Measurements from ENCODE around the gene AFF3.
A peak's percentile ranks its signal among the peaks of the same experiment; 100 is the strongest.
"Not testable (repeated sequence)": the region's sequence is repeated elsewhere in the genome, so short reads cannot be mapped to it uniquely, and the experiment has no call there.

Gene AFF3, protein sequence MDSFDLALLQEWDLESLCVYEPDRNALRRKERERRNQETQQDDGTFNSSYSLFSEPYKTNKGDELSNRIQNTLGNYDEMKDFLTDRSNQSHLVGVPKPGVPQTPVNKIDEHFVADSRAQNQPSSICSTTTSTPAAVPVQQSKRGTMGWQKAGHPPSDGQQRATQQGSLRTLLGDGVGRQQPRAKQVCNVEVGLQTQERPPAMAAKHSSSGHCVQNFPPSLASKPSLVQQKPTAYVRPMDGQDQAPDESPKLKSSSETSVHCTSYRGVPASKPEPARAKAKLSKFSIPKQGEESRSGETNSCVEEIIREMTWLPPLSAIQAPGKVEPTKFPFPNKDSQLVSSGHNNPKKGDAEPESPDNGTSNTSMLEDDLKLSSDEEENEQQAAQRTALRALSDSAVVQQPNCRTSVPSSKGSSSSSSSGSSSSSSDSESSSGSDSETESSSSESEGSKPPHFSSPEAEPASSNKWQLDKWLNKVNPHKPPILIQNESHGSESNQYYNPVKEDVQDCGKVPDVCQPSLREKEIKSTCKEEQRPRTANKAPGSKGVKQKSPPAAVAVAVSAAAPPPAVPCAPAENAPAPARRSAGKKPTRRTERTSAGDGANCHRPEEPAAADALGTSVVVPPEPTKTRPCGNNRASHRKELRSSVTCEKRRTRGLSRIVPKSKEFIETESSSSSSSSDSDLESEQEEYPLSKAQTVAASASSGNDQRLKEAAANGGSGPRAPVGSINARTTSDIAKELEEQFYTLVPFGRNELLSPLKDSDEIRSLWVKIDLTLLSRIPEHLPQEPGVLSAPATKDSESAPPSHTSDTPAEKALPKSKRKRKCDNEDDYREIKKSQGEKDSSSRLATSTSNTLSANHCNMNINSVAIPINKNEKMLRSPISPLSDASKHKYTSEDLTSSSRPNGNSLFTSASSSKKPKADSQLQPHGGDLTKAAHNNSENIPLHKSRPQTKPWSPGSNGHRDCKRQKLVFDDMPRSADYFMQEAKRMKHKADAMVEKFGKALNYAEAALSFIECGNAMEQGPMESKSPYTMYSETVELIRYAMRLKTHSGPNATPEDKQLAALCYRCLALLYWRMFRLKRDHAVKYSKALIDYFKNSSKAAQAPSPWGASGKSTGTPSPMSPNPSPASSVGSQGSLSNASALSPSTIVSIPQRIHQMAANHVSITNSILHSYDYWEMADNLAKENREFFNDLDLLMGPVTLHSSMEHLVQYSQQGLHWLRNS (N-terminal part only)

DNA sequence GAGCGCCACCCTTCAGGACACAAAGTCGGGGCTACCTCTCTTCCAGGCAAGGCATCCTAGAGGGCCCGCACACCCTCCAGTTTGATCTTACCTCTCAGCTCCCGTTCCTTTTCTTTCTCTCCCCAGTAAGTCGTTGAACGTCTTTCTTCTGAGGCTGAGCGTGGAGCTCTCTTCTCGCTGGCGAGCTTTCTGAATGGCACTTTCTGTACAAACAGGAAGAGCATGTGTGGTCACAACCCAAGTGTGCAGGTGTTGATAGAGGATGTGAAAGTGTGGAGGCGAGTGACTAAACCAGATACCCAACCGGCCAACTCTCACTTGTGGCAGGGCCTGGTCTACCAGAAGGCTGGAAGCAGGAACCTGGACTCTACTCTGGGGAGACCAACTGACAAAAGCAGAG lies at the start of gene AFF3:
Gene AFF3 (minus strand): TSS at position 198 of the 400 bp plus-strand sequence. CDS start 38,136 bp downstream, outside the sequence.
- no peak for DNase-seq (ENCODE audit: low spot score)

DNA sequence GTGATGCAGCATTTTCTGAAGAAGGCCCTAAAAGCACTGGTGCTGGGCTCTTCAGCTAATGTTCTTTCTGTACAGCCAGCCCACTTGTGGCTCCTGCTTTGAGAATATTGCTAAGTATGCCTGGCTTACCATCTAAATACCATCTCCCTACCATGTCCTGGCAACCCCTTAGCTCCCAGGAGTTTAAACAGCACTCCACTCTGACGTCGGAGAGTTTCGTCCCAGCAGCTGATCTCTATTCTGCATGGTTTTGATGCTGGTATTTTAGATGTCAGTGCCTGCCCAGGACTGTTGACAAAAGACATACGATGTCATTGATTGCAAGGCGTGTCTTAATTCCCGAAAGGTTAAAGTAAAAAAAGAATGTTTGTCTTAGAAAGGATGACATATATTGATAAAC lies 47.0 kb upstream of the AFF3 start:
- no peak for DNase-seq (ENCODE audit: low spot score)

DNA sequence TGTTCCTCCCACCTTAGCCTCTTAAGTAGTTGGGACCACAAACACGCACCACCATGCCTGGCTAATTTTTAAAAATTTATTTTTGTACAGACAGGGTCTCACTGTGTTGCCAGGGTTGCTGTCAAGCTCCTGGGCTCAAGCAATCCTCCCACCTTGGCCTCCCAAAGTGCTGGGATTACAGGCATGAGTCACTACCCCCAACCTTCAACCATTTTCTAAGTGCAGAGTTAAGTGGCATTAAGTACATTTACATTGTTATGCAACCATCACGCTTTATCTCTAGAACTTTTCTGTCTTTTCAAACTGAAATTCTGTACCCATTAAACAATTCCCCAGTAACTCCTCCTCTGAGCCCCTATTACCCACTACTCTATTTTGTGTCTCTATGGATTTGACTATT lies 45.9 kb upstream of the AFF3 start:
- DNase-seq (ENCODE audit: low spot score): no peak

DNA sequence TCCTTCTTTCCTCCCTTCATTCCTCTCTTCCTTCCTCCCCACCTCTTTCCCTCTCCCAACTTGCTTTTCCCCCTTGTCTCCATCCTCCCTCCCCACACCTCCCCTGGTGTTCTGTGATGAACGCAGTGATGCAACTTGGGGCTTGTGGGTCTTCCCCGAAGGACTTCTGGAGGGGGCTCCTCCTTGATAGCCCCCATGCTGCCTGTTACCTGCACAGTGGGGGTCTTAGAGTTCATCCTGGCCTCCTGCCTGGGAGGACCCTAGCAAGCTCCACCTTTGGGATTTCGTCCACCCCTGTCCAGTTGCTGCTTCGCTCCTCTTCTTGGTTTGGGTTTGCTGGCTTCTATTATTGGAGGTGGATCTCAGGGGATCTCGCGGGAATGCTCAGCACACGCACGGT lies 43.7 kb upstream of the AFF3 start:
- no peak for DNase-seq (ENCODE audit: low spot score)

DNA sequence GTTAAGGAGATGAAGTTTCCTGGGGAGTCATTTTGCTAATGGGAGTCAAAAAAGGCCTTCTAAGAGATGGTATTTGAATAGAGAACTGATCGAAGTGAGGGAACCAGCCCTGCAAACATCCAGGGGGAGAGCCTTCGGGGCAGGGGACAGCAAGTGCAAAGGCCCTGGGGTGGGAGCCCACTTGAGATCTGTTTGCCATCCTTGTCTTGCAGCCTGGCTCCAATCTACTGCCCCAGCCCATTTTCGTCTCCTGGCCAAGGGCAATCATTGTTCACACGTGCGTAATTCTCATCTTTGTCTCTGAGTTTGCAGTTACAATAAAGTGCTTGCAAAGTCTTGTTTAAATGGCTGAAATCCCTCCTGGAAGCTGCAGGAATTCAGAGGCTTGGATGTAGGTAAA lies 43.1 kb upstream of the AFF3 start:
- DNase-seq (ENCODE audit: low spot score): no peak

DNA sequence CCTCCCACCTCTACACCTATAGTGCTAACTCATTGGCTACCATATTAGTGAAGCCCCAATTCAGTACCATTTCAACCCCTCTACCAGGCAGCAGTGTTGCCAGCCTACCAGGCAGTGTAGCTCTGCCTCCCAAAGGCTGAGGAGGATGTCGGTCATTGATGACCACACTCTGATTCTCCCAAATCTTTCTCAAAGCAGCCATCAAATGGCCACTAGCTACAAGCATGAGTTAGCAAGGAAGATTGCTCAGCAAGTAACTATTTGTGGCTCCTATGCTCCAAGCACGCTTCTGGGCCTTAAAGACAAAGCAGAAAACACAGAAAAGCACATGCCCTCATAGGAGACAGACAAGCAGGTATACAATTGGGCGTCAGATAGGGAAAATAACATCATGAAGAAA lies 42.7 kb upstream of the AFF3 start:
- DNase-seq (ENCODE audit: low spot score): no peak

DNA sequence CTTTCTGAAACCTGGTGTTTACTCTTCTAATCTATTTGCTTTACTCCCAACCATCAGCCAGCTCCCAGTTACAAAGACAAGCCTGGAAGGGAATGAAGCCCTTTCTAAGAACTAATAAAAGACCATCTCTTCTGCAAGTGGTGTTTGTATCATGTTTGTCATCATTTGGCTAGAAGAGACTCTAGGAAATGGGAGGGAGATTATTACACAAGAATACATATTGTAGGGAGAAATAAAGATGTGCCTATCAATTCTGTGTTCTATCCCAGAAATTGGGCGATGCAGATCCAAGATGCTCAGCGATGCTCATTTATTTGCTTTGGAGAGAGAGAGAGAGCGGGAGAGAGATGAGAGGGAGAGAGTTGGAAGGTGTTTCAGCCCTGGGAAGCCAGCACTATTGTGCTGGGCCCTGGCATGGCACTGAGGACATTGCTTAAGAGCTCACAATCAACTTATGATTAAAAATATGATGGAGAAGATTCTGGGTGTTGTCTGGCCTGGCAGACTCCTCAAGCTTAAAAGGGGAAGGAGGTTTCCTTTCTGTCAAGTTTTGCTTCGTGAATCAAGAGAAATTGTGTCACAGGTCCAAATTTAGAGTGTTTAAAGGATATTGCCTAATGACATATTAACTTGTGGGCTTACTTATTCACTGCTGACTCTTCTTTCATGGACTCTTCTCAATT lies 41.8 kb upstream of the AFF3 start:
- no peak for DNase-seq (ENCODE audit: low spot score)

DNA sequence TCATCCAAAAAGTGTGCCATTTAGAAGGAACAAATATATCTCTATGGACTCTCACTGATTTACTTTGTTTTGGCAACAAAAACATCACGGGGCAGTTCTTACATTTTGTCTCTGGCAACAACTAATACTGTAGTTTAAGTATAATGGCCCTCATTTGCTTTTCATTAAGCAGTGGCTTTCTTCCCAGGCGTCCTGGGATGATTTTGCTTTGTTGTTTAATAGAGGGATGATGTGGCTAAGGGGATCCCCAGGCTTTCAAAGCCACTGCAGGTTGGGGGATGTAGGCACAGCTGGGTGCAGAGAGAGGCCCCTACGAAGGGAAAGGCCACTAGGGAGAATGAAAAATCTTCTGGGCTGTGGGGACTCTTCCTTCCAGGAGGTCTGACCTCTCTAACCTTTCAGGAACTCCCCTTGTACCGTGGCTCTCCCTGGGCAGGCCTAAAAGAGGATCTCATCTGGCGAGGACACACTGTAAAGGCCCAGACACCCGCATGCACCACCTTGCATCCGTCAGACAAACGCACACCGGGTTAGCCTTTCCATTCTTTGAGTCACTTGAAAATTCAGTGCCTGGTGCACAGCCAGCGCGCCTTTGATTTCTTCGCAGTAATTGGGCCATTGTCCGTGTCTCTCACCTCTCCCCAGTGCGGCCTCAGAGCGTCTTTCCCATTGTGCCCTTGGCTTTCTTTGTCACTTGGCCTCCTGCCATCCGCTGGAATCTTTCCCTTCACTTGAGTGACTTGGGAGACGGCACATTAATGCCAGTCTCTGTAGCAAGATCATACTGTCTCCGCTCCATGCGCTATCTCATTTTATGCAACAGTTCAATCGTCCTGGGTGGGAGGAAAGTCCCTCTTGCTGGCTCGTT lies 40.3 kb upstream of the AFF3 start:
- no peak for DNase-seq (ENCODE audit: low spot score)

DNA sequence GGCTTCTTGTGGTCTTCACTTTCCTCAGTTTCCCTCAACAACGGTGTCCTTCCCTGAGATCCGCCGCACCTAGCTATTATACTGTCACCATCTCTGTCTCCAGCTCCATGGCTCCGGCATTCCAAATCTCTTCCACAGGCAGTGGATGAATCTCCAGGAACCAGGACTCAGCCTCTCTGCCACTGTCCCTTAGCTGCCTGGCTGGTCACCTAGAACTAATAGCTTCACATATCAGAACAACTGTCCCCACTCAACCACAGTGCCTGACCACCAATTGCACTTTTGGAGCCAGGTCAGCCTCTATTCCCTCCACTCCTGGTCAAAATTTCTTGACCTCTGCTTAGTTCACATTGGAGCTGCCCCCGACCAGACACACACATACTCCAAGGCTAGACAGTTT lies 38.1 kb upstream of the AFF3 start:
- DNase-seq (ENCODE audit: low spot score): no peak

DNA sequence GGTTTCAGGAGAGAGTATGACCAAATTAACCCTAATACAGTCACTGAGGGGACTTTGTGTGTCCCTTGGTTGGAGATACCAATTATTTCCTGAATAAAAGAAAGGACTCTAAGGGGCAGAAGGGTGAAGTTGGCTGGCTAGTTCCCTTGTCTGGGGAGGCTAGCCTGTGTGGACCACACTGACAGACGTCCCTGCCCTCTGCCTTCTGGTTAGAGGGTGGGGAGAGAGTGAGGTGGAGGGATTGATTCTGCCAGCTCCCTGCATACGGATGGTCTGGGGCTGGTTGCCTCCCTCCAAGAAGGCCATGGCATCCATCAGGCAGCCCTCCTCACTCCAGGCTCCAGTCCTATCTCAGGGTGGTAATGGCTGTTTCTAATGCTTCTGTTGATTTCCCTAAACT lies 37.4 kb upstream of the AFF3 start:
- DNase-seq (ENCODE audit: low spot score): no peak

DNA sequence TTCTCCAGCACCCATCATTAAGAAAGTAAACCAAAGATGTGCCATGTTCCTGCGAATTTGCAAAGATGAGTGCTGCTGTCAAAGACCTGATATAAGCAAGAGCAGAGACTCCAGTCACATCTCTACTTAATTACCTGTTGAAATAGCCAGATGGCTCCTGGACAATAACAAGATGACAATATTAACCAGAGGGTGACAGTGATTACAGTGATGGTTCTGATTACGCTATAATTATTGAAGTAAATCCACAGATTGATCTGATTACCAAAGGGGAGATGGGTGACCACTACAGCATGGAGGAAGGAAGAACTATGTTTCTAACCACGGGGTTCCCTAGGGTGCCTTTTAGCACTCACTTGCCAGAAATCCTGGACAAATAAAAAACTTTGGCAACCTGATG lies 36.5 kb upstream of the AFF3 start:
- DNase-seq (ENCODE audit: low spot score): no peak

DNA sequence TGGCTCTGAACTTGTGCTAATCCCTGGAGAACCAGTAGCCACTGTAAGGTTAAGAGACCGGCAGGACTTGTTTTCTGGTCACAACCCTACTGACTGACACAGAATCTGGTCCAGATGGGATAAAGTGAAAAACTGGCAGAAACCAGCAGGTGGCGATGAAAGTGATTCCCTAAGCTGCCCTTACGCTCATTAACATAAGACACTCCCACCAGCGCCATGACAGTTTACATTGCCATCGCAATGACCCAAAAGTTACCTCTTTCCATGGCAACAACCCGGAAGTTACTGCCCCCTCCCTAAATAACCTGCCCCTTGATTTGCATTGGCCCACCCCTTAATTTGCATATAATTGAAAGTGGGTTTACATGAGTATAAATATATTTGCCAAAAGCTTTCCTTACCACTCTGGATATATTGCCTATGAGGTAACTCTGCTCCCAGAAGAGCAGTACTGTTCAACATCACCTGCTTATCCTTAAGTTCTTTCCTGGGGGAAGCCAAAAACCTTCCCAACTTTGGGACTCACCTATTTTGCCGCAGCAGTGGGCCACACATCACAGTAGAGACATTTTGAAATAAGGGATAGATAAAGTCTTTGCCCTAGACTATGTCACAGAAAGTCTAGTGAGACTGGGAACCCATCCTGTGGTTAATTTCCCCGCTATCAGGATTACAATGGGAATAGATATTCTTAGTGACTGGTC lies 35.8 kb upstream of the AFF3 start:
- peak; percentile 84 for DNase-seq (ENCODE audit: low spot score)

DNA sequence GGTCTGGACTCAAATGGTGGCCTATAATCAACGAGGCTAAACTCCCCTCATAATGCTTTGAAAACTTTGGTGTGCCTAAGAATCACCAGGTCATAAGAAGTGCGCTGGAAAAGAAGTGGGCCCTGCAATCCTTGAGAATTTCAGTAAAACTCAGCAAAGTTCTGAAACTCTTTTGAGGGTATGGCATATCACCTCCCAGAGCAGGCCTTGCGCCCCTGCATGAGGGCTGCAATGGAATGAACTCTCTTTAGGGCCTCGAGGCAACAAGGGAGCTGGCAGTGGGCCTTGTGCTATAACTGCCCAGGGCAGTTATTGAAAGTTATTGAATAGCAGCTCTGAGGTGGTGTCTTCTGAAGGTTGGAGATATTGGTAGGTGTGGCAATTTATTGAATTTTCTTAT lies 34.5 kb upstream of the AFF3 start:
- no peak for DNase-seq (ENCODE audit: low spot score)

DNA sequence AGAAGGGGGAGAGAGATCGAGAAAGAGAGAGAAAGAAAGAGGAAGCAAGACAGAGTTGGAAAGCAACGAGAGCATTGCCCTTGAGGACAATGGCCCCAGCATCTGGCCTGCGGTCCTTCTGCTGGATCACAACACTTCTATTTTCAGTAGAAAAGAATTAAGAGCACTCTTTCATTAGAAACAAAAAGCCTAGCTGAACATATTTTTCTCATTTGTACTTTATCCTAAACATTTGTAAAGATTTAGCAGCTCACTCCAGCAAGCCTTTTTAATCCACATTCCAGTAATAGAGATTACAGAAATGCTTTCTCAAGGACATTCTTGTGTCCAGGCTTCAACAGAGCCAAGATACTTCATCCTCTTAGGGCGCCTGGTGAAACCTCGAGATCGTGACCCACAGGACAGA lies 31.6 kb upstream of the AFF3 start:
- no peak for DNase-seq (ENCODE audit: low spot score)

DNA sequence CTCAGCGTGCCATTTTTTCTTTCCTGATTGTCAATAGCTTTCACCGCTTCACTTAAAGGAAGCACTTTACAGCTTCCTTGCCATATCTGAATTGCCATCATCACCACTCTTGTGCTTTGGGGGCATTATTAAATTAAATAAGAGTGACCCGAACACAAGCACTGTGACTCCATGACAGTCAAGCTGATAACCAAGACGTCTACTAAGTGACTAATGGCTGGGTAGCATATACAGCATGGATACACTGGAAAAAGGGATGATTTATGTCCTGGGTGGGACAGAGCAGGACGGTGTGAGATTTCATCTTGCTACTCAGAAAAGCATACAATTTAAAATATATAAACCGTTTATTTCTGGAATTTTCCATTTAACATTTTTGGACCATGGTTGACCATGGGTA lies 24.3 kb upstream of the AFF3 start:
- no peak for DNase-seq (ENCODE audit: low spot score)

DNA sequence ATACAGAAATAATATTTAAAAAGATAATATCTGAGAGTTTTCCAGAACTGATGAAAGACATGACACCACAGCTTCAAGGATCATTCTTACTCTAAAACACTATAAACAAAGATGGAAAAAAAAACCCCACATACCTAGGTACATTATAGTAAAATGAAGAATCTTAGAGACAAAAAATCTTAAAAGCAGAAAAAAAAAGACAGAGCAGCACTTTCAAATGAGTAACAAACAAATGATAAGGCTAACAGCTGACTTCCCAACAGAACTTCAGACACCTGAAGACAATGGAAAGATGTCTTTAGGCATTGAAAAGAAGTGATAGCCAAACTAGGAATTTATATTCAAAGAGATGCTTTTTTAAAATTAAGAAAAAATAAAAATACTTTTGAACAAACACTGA lies 21.2 kb upstream of the AFF3 start:
- no peak for DNase-seq (ENCODE audit: low spot score)

DNA sequence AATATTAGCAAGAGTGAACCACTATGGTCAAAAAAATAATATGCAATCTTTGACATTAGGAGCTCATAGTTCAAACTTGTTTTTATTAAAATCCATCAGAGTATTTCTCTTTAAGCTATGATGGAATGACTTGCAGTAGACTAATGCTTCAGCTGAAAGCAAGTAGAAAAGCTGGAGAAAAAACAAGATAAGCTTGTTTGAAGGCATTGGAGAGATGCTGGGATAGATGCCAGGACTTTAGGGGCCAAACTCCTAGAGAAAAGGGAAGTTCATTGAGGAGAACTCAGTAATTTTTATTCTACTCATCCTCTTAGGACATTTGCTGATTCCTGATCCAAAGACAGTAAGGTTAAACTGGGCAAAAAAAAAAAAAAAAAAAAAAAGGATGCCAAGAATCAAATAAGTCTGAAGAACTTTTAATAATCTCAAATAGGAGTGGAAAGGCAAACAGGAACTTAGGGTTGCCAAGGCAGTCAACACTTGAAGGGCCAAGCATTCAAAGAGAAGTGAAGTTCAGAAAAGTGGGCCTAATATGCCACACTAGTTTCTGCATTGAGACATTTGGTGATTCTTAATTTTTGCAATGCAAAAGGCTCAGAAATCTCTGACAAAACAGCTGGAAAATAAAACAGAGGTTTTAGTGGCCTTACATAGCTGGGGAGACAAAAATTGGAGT lies 19.7 kb upstream of the AFF3 start:
- no peak for DNase-seq (ENCODE audit: low spot score)

DNA sequence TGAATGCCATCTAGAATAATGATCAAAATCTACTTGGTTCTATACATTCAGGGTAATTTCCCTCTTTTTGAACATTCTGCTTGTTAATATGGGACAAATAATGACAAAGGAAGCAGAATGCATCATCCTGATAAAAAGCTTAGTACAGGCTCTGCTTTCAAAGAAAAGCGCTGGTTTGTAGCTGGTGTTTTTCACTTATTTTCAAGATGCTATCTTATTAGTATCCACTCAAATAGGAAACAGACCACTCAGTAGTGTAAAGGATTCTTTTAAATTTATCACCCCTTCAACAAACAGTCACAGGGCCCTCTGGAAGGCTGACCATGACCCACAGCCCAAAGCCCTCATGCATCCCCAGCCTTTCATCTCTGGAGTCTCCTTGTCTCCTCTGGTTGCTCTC lies 18.0 kb upstream of the AFF3 start:
- no peak for DNase-seq (ENCODE audit: low spot score)

DNA sequence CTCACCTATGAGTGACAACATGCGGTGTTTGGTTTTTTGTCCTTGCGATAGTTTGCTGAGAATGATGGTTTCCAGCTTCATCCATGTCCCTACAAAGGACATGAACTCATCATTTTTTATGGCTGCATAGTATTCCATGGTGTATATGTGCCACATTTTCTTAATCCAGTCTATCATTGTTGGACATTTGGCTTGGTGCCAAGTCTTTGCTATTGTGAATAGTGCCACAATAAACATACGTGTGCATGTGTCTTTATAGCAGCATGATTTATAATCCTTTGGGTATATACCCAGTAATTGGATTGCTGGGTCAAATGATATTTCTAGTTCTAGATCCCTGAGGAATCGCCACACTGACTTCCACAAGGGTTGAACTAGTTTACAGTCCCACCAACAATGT lies 9.4 kb upstream of the AFF3 start:
- DNase-seq (ENCODE audit: low spot score): not testable (repeated sequence)

DNA sequence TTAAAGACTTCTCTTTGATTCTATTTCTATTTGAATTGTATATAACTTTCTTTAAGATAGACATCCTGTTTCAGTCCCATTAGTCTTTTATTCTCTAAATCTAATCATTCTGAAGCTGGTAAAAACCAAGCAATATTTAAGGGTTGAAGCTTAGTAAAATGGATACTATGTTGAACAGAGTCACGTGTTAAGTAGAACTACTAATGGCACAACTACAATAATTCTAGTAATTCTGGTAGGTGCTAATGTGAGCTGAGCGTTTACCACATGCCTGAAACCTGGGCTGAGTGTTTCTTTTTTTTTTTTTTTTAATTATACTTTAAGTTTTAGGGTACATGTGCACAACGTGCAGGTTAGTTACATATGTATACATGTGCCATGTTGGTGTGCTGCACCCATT lies 8.9 kb upstream of the AFF3 start:
- no peak for DNase-seq (ENCODE audit: low spot score)

Measured in SW480 (cell line).